H9 (cell line): ENCODE measurements around the gene AR. TPM values are rescaled to one million over a fixed set of nuclear protein-coding genes. Genes with fewer than 3 reads are reported as not detected.

Experiments
- DNase-seq: peaks from one replicate; pipeline ENCODE4 v3.0.0-alpha.2; 2017
- H2AFZ ChIP-seq: one replicate; pipeline ENCODE4 v1.6.1; 2013; ENCODE audit warnings: mild to moderate bottlenecking, low read length, control low read depth, moderate library complexity
- H2AK5ac ChIP-seq: 2 replicates; pipeline ENCODE4 v1.6.1; 2013; ENCODE audit warnings: low read length, control low read depth, mixed read lengths; ENCODE audit not compliant: insufficient read length
- H2BK120ac ChIP-seq: one replicate; pipeline ENCODE4 v1.6.1; 2013; ENCODE audit warnings: low read depth, mild to moderate bottlenecking, low read length, control low read depth, inconsistent platforms; ENCODE audit not compliant: poor library complexity, severe bottlenecking
- H2BK12ac ChIP-seq: 2 replicates; pipeline ENCODE4 v1.6.1; 2013; ENCODE audit warnings: low read length, control low read depth, mixed read lengths, low read depth; ENCODE audit not compliant: insufficient read length
- H2BK15ac ChIP-seq: 2 replicates; pipeline ENCODE4 v1.6.1; 2013; ENCODE audit warnings: low read depth, low read length, control low read depth
- H2BK20ac ChIP-seq: one replicate; pipeline ENCODE4 v1.6.1; 2013; ENCODE audit warnings: low read depth, mild to moderate bottlenecking, low read length, control low read depth, inconsistent platforms; ENCODE audit not compliant: poor library complexity, severe bottlenecking
- H2BK5ac ChIP-seq: 2 replicates; pipeline ENCODE4 v1.6.1; 2013; ENCODE audit warnings: low read length, control low read depth, mixed read lengths; ENCODE audit not compliant: insufficient read length
- H3K14ac ChIP-seq: 2 replicates; pipeline ENCODE4 v1.6.1; 2013; ENCODE audit warnings: low read length, control low read depth; ENCODE audit not compliant: insufficient read depth
- H3K18ac ChIP-seq: 2 replicates; pipeline ENCODE4 v1.6.1; 2013; ENCODE audit warnings: low read depth, mild to moderate bottlenecking, mixed read lengths, low read length, control low read depth; ENCODE audit not compliant: insufficient read length
- H3K23ac ChIP-seq: 2 replicates; pipeline ENCODE4 v1.6.1; 2013; ENCODE audit warnings: low read length, control low read depth, mixed read lengths, low read depth; ENCODE audit not compliant: insufficient read length
- H3K23me2 ChIP-seq: 2 replicates; pipeline ENCODE4 v1.6.1; 2013; ENCODE audit warnings: low read depth, mild to moderate bottlenecking, mixed read lengths, low read length, control low read depth; ENCODE audit not compliant: insufficient read length, poor library complexity, severe bottlenecking
- H3K27ac ChIP-seq: 2 replicates; pipeline ENCODE4 v1.5.1; 2013; ENCODE audit warnings: low read length, control low read depth, mixed read lengths, low read depth; ENCODE audit not compliant: insufficient read length
- H3K27me3 ChIP-seq: 2 replicates; pipeline ENCODE4 v1.6.1; 2013; ENCODE audit warnings: low read length, control low read depth, inconsistent platforms; ENCODE audit not compliant: insufficient read depth
- H3K4ac ChIP-seq: 2 replicates; pipeline ENCODE4 v1.6.1; 2013; ENCODE audit warnings: low read depth, mild to moderate bottlenecking, control low read depth, inconsistent platforms, low read length, moderate library complexity
- H3K4me1 ChIP-seq: 2 replicates; pipeline ENCODE4 v1.6.1; 2013; ENCODE audit warnings: low read length, control low read depth, inconsistent platforms; ENCODE audit not compliant: insufficient read depth
- H3K4me2 ChIP-seq: 2 replicates; pipeline ENCODE4 v1.6.1; 2013; ENCODE audit warnings: low read length, control low read depth, mixed read lengths; ENCODE audit not compliant: insufficient read length, insufficient read depth
- H3K56ac ChIP-seq: 2 replicates; pipeline ENCODE4 v1.6.1; 2013; ENCODE audit warnings: low read depth, mild to moderate bottlenecking, mixed read lengths, low read length, control low read depth; ENCODE audit not compliant: insufficient read length
- H3K79me1 ChIP-seq: 2 replicates; pipeline ENCODE4 v1.6.1; 2013; ENCODE audit warnings: low read depth, mild to moderate bottlenecking, moderate library complexity, low read length, control low read depth, inconsistent platforms; ENCODE audit not compliant: insufficient read depth, poor library complexity, severe bottlenecking
- H3K79me2 ChIP-seq: 2 replicates; pipeline ENCODE4 v1.6.1; 2013; ENCODE audit warnings: low read length, control low read depth, inconsistent platforms; ENCODE audit not compliant: insufficient read depth
- H3K9ac ChIP-seq: 2 replicates; pipeline ENCODE4 v1.6.1; 2013; ENCODE audit warnings: low read length, control low read depth, mixed read lengths; ENCODE audit not compliant: insufficient read length; ENCODE audit errors: extremely low read depth
- H3K9me3 ChIP-seq: one replicate; pipeline ENCODE4 v1.6.1; 2013; ENCODE audit warnings: low read depth, low read length, inconsistent platforms; ENCODE audit not compliant: control insufficient read depth
- H3T11ph ChIP-seq: one replicate; pipeline ENCODE4 v1.6.1; 2013; ENCODE audit warnings: mild to moderate bottlenecking, low read length, control low read depth, inconsistent platforms
- H4K20me1 ChIP-seq: one replicate; pipeline ENCODE4 v1.6.1; 2013; ENCODE audit not compliant: control insufficient read depth, insufficient read length, insufficient read depth
- H4K5ac ChIP-seq: 2 replicates; pipeline ENCODE4 v1.6.1; 2013; ENCODE audit warnings: low read depth, mild to moderate bottlenecking, mixed read lengths, low read length, control low read depth; ENCODE audit not compliant: insufficient read length
- H4K8ac ChIP-seq: replicated peaks from 2 replicates; pipeline ENCODE4 v1.6.1; 2013; ENCODE audit warnings: low read length, control low read depth, mixed read lengths, low read depth; ENCODE audit not compliant: insufficient read length
- H4K91ac ChIP-seq: 2 replicates; pipeline ENCODE4 v1.6.1; 2013; ENCODE audit warnings: low read depth, mild to moderate bottlenecking, moderate library complexity, mixed read lengths, low read length, control low read depth; ENCODE audit not compliant: insufficient read length
- H3K27ac Mint-ChIP-seq, 3 experiments: 2 replicates in 2 of 3; 3 replicates in 1 of 3; pipeline ENCODE4 v1.8.0; 2020 to 2021; ENCODE audit warnings: mixed read lengths in 3 of 3, mild to moderate bottlenecking in 1 of 3, moderate library complexity in 1 of 3
- H3K27me3 Mint-ChIP-seq: 2 replicates; pipeline ENCODE4 v1.8.0; 2021; ENCODE audit warnings: low read depth, mild to moderate bottlenecking, moderate library complexity, mixed read lengths
- H3K36me3 Mint-ChIP-seq, 3 experiments: 2 replicates in 2 of 3; 3 replicates in 1 of 3; pipeline ENCODE4 v1.8.0; 2020 to 2021; ENCODE audit warnings: low read depth in 3 of 3, mixed read lengths in 3 of 3; ENCODE audit not compliant: insufficient read depth in 1 of 3
- H3K4me1 Mint-ChIP-seq, 2 experiments: 2 replicates each; pipeline ENCODE4 v1.8.0; 2020; ENCODE audit warnings: mixed read lengths in 2 of 2
- H3K4me3 Mint-ChIP-seq, 2 experiments: 2 replicates in 1 of 2; 3 replicates in 1 of 2; pipeline ENCODE4 v1.8.0; 2020 to 2021; ENCODE audit warnings: mild to moderate bottlenecking in 2 of 2, mixed read lengths in 2 of 2, moderate library complexity in 1 of 2
- H3K9me3 Mint-ChIP-seq, 2 experiments: 2 replicates in 1 of 2; 3 replicates in 1 of 2; pipeline ENCODE4 v1.8.0; 2020; ENCODE audit warnings: mild to moderate bottlenecking in 2 of 2, mixed read lengths in 2 of 2, moderate library complexity in 1 of 2
- CTCF ChIP-seq: fragments of 200-600 bp; sonication (generic); conservative IDR thresholded peaks from 3 replicates; pipeline ENCODE4 v1.8.0; 2021; ENCODE audit warnings: antibody characterized with exemption, mild to moderate bottlenecking
- WGBS: extraction: QIAGEN DNeasy Blood & Tissue Kit; methylation state at CpG from one replicate; pipeline ENCODE4 v1.1.7; 2013; ENCODE audit warnings: missing lambda C conversion rate, low lambda C conversion rate, mixed read lengths; ENCODE audit not compliant: insufficient read length; ENCODE audit errors: extremely low coverage; 5-methylcytosine and 5-hydroxymethylcytosine counted together
- total RNA-seq: library from RNA; stranded (reverse); gene quantifications from 2 replicates; pipeline ENCODE4 v1.2.1, GENCODE V29; 2021

Gene AR
- total RNA-seq, 1 experiment from 2014 or later, result 3.5 TPM

GRCh38 chrX:67651437-67652142 is 107.8 kb downstream of the AR start:
- no peak overlapping the region for H4K91ac ChIP-seq
- no peak overlapping the region for H2BK20ac ChIP-seq
- no peak overlapping the region for H3K18ac ChIP-seq
- peaks cover 26% of the 10 kb centered on the region for H3K9me3 ChIP-seq
- no peak overlapping the region for H3K56ac ChIP-seq
- peaks cover 61 to 62% of the 10 kb centered on the region in 2 experiments for H3K9me3 Mint-ChIP-seq
- no peak overlapping the region for H3K14ac ChIP-seq
- H4K8ac ChIP-seq, result no peak overlapping the region
- H3K4ac ChIP-seq, result no peak overlapping the region
- H3K27ac Mint-ChIP-seq, result no peak overlapping the region
- H3K4me3 Mint-ChIP-seq, result no peak overlapping the region
- no peaks in the 10 kb centered on the region for H3K4me1 ChIP-seq
- DNase-seq, result no peak
- no peak overlapping the region for H3K4me2 ChIP-seq
- H2BK120ac ChIP-seq, result no peak overlapping the region
- no CpG with 5 or more reads among the region's 6 CpGs for WGBS
- no peaks in the 10 kb centered on the region for H3K27me3 ChIP-seq
- H3K36me3 Mint-ChIP-seq, result peaks cover 0 to 13% (median 12%) of the 10 kb centered on the region in 3 experiments; a peak in 4 of 7 replicates
- H3K79me2 ChIP-seq, result no peaks in the 10 kb centered on the region
- H3K4me1 Mint-ChIP-seq, result peaks cover 7 to 8% of the 10 kb centered on the region in 2 experiments
- no peaks in the 10 kb centered on the region for H3K23me2 ChIP-seq
- no peak overlapping the region for H2AFZ ChIP-seq
- H2BK15ac ChIP-seq, result no peak overlapping the region
- no peak overlapping the region for H2BK5ac ChIP-seq
- H4K20me1 ChIP-seq, result no peaks in the 10 kb centered on the region
- no peaks in the 10 kb centered on the region for H3K79me1 ChIP-seq
- H3K27ac ChIP-seq, result no peak overlapping the region
- H3T11ph ChIP-seq, result no peak overlapping the region
- no peak overlapping the region for H3K9ac ChIP-seq
- TF ChIP-seq CTCF, result no peak
- no peaks in the 10 kb centered on the region for H3K27me3 Mint-ChIP-seq
- no peak overlapping the region for H4K5ac ChIP-seq
- no peak overlapping the region for H2AK5ac ChIP-seq
- H2BK12ac ChIP-seq, result no peak overlapping the region
- H3K23ac ChIP-seq, result no peak overlapping the region
